GM12875 (cell line): ENCODE measurements around the gene SUSD2.

Source experiments
- H3K4me3 ChIP-seq: one replicate; pipeline ENCODE4 v1.5.1; 2011; ENCODE audit warnings: low read depth, low read length, control low read depth
- CTCF ChIP-seq: IDR thresholded peaks from 2 replicates; pipeline ENCODE4 v1.5.1; 2011; ENCODE audit warnings: low read depth, mild to moderate bottlenecking, control low read depth, inconsistent platforms, low read length, moderate library complexity, borderline replicate concordance; ENCODE audit not compliant: insufficient read depth

SUSD2 gene

GRCh38 chr22:24146194-24146616 lies 35.1 kb upstream of the SUSD2 start:
- TF ChIP-seq CTCF = no peak
- H3K4me3 ChIP-seq = no peak overlapping the region

GRCh38 chr22:24146791-24147353 lies 34.4 kb upstream of the SUSD2 start:
- H3K4me3 ChIP-seq = no peak overlapping the region
- TF ChIP-seq CTCF = no peak

- TF ChIP-seq CTCF = no peak
Observed at GRCh38 chr22:24147666-24148065, 33.6 kb upstream of the SUSD2 start.

GRCh38 chr22:24148266-24149197 lies 32.8 kb upstream of the SUSD2 start:
- no peak for TF ChIP-seq CTCF
- no peak overlapping the region for H3K4me3 ChIP-seq

More at GRCh38 chr22:24147666-24148065, 33.6 kb upstream of the SUSD2 start:
- no peak overlapping the region for H3K4me3 ChIP-seq

GRCh38 chr22:24149198-24149590 lies 32.1 kb upstream of the SUSD2 start:
- TF ChIP-seq CTCF = no peak
- H3K4me3 ChIP-seq = no peak overlapping the region

GRCh38 chr22:24153353-24153752 lies 27.9 kb upstream of the SUSD2 start:
- no peak for TF ChIP-seq CTCF
- H3K4me3 ChIP-seq = no peak overlapping the region

- no peak for TF ChIP-seq CTCF
Observed at GRCh38 chr22:24153959-24154358, 27.3 kb upstream of the SUSD2 start.

More at GRCh38 chr22:24153959-24154358, 27.3 kb upstream of the SUSD2 start:
- no peak overlapping the region for H3K4me3 ChIP-seq
